SK-N-MC (cell line): ENCODE measurements around the gene LRWD1.

ENCODE experiments used
- EZH2 ChIP-seq: fragments of 200-600 bp; sonication (generic); IDR thresholded peaks from one replicate; pipeline ENCODE4 v1.6.1; 2017; ENCODE audit warnings: antibody characterized with exemption
- POLR2AphosphoS5 ChIP-seq: IDR thresholded peaks from 2 replicates; pipeline ENCODE4 v1.6.1; 2012; ENCODE audit warnings: mild to moderate bottlenecking, low read depth, low read length, borderline replicate concordance

DNA sequence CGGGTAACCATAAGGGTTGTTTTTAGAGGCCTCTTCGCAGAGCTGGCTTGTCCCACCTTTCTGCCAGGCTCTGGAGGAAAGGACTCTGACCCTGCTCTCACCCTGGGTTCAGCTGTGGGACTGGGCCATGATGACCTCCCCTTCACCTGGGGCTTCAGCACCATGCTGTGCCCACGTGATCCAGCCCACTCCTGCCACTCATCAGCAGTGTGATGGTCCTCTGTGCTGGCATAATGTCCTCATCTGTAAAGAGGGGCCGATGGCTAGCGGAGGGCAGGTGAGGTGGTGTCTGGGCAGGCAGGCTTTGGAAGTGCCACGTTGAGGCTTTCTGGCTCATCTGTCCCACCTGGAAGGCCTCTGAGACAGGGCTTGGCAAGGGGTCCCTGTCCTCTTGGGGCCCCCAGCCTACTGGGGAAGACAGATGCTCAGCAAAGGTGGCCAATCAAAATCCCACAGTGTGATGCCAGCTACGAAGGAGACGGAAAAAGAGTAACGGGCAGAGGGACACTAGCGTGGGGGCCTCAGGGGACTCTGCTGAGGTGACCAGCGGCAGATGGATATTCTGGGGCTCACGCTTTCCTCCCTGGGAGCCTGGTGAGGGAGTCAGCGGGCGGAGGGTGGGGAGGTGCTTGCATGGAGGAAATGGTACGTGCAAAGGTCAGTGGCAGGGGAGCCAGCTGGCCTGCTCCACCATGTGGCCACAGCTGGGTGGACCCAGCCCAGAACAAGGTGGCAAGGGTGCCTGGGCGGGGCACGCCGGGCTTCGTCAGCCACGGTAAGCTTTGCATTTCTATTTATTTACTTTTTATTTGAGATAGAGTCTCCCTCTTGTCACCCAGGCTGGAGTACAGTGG lies 5.4 kb downstream of the LRWD1 start:
- TF ChIP-seq POLR2AphosphoS5: no peak
- no peak for TF ChIP-seq EZH2
